GM21576 (cell line): ENCODE results near the gene IGF1R.

ENCODE experiments used
- ATAC-seq: cut with Tn5 transposase; IDR thresholded peaks from one replicate; pipeline ENCODE4 v1.9.1; 2021; ENCODE audit warnings: mild to moderate bottlenecking, moderate library complexity; ENCODE audit not compliant: unreplicated experiment

Gene IGF1R

GRCh38 chr15:98743177-98743576 lies 94.8 kb downstream of the IGF1R start:
- ATAC-seq: no peak

DNA sequence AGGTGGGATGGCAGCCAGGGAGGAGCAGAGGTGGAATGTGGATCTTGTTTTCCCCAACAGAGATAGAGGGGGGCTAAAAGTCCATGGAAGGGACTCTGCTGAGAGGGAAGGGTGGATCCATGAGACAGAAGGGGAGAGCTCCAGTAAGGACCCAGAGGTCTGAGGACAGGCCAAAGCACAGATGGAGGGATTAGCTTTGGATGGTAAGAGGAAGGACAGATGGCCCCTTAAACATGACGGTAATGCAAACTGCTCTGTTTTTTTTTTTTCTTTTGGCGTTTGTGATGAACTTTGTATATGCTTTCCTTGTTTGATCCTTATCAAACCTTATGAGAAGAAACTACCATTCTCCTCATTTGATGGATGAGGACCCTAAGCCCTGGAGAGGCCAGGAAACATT lies 96.2 kb downstream of the IGF1R start:
- ATAC-seq: no peak

DNA sequence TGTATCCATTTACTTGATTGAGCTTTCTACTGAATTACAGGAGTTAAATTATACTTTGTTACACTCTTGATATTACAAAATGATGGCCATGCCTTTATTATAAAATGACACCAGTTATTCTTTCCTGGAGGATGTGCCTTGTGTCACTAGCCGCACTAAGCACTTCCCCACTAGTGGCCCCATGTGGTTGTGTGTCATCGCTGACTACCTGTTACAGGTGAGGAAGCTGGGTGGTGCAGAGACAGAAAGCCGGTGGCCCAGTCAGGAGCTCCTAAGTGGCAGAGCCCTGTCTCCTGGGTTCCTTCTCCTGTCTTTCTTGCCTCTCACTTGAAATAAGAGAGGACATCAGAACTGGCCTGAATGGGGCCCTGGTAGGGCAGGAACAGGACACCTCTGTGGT lies 96.8 kb downstream of the IGF1R start:
- ATAC-seq: no peak

GRCh38 chr15:98745650-98746374 lies 97.5 kb downstream of the IGF1R start:
- no peak for ATAC-seq

- no peak for ATAC-seq
Measured at GRCh38 chr15:98746375-98747155, 98.2 kb downstream of the IGF1R start.

DNA sequence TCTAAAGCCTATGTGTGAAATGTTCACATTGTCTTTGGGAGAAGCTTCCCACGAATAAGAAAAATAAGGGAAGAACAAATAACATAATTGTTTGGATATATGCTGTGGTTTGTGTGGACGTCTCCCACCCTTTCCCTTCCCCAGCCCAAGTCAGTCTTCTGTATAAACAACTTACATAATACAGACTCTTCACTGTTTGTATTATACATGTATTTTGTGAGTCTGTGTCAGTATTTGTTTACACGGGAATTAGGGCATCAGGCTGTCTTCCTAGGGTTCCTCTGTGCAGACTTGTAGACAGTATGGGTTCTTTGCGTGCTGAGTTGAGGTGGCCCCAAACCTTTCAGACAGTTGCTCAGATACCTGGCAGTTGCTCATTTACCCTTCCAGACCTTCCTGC lies 103.4 kb downstream of the IGF1R start:
- no peak for ATAC-seq

DNA sequence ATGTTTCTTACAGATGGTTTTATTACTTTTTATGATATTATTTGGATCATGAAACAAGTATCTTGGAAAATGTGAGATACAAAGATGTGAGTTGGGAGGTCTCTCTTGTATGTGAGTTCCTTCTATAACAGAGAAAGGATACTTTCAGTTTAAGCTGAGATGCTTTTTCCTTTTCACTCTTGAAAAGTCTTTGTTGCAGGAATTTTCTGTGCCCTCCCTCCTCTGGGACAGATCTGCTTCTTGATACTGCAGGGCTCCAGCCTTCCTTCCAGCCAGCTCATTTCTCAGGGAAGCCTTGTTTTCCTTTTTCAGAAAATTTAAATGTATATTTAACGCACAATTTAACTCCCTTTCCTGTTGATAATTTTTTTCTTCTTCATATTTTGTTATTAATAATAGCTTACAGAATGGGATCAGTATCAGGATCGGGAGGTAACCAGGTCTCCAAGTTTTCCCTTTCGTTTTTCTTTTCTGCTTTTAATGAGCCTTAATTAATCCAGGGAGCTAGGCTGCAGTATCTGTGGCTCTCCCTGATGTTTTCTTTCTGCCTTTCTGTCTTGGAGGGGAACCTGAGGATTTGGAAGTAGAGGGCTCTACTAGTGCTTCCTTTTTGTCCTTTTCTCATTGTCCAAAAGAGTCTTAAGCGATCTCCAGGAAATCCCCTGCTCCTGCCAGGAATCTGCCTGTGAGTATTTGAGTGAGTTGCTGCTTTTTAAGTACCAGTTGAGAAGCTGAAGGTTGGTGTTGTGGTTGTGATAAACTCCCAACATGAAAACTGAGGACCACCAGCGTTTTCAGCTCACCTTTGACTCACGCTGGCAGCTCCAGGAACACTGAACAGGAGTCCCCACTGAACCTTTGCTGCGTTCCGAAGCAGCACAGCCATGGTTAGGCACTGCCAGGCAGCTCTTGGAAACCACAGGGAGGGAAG lies 105.7 kb downstream of the IGF1R start:
- ATAC-seq: no peak

DNA sequence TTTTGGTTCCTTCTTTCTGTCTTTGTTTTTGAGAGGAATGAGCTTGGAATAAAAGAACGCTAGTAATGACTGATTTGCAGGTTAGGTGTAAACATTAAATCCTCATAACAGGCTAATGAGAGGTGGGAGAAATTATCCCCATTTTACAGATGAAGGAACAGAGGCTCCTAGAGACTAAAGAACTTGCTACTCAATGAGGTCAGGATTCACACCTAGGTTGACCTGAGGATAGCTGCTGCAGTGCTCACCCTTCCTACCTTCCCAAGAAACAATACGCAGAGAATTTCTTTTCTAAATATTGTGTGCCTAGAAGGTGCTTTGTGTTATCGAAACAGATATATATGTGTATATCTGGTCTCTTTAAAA lies 106.3 kb downstream of the IGF1R start:
- ATAC-seq: no peak

DNA sequence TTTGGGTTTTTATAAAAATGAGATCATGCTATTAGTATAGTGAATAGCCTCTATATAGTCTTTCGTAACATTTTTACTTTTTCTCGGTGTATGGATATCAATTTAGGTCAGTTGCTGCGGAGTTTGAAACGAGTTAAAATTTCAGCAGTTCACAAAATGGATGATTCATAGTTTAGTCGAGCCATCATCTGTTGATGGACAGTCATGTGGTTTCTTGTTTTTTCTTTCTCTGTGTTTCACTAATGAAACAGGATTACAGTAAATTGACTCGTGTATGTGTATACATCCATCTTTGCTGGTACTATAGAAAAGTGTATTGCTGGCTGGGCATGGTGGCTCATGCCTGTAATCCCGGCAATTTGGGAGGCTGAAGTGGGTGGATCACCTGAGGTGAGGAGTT lies 106.8 kb downstream of the IGF1R start:
- ATAC-seq: no peak

GRCh38 chr15:98755781-98756180 lies 107.4 kb downstream of the IGF1R start:
- no peak for ATAC-seq

DNA sequence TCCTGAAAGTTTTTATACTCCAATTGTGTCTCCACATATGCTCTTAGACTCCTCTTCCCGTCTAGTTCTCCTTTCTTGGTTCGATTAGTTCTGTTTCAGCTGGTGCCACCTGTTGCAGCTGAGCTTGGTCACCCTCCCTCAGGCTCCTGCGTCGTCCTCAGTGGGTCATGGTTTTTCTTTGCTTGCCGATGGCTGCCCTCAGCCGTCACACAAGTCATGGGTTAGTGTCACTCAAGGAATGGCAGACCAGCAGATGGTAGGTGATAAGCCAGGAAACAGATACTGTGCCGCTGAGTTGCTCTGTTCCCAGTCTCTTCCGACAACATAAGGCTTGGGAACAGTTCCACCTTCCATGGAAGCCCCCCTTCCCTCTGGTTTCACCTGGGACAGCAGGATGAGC lies 109.9 kb downstream of the IGF1R start:
- no peak for ATAC-seq

- no peak for ATAC-seq
Measured at GRCh38 chr15:98759277-98759676, 110.9 kb downstream of the IGF1R start.

DNA sequence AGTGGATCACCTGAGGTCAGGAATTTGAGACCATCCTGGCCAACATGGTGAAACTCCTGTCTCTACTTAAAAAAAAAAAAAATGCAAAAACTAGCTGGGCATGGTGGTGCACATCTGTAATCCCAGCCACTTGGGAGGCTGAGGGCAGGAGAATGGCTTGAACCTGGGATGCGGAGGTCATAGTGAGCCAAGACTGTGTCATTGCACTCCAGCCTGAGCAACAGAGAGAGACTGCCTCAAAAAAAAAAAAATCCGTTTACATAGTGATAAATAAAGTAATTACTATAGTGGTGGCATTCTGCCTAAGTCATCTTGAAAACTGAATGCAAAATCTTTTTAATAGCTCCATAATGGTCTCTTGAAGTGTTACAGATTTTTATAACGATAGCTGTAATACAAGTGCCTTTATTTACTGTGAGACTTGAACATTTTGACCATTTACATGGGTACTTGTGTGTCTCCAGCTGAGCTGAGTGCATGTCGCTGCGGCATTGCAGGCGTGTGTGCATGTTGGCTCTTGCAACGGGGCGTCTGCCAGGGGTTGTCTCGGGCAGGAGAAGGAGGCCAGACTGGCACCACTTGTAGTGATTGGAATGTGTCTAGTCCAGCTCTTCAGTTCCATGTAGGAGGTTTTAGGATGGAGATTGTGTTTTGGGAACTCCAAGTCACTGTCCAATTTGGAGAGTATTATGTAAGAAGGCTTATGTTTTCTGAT lies 111.9 kb downstream of the IGF1R start:
- ATAC-seq: no peak

- ATAC-seq: no peak
Measured at GRCh38 chr15:98760975-98761374, 112.6 kb downstream of the IGF1R start.

DNA sequence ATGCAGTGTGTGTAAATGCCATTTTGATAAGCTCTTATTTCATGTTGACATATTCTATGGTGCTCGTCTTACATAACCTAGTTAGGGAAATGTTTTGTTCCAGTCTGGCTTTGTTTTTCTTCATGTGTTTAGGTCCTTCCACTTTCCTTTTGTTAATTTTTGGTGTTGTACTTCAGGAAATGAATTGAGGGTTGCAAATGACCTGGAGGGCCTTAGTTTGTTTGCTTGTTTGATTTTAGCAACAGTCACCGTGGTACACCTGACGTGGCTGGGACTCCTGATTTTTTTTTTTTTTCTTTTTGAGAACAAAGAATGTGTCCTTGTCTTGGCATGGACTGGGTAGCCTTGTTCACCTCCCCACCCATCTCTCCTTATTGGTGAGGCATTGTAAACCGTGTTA lies 114.8 kb downstream of the IGF1R start:
- ATAC-seq: no peak

GRCh38 chr15:98764291-98764690 lies 116.0 kb downstream of the IGF1R start:
- no peak for ATAC-seq

DNA sequence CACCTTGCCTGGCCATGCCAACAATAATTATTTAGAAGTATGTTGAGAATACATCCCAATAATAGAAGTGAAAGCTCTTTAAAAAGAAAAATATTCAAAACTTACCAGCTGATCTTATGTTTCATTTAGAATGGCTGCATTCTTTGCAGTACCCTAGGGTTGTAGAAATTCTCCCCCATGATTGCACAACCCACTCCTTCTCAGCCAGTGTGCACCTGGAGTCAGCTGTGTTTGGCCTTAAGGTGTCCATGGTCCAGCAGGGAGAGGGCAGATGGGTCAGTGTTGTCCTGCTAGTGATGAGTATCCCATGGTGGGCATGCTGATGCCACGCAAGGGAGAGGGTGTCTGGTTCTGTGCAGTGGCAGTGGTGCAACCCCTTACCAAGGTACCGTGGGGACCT lies 117.3 kb downstream of the IGF1R start:
- ATAC-seq: no peak

DNA sequence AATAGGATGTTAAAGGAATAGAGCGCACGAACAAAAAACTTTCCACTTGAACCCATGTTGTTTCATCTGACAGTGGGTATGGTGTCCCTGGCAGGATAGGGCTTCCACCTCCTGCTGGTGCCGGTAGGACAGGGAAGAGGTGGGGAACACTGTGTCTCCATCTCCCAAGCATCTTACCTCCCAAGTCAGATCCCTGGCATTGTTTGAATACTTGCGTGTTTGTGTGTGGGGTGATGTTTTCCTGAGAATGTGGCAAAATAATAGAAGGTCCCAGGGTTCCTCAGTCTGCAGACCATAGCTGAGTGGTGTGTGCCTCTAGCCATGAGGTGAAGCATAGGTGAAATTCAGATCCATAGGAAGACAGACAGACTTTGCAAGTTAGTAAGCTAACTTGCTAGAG lies 119.4 kb downstream of the IGF1R start:
- no peak for ATAC-seq

- ATAC-seq: no peak
Measured at GRCh38 chr15:98769867-98770266, 121.5 kb downstream of the IGF1R start.

GRCh38 chr15:98770984-98771383 lies 122.6 kb downstream of the IGF1R start:
- ATAC-seq: no peak

- no peak for ATAC-seq
Measured at GRCh38 chr15:98771541-98771940, 123.2 kb downstream of the IGF1R start.
